MM.1S (cell line): ENCODE measurements around the gene ATXN1.

Experiments used
- DNase-seq: peaks from one replicate; pipeline ENCODE4 v3.0.0-alpha.2; 2015
- H2AFZ ChIP-seq: fragments of 300-600 bp; sonication (generic); 2 replicates; pipeline ENCODE4 v1.6.0; 2016; ENCODE audit warnings: antibody characterized with exemption, low read length
- H3F3A ChIP-seq: fragments of 300-600 bp; sonication (generic); 2 replicates; pipeline ENCODE4 v1.6.1; 2016; ENCODE audit warnings: mild to moderate bottlenecking, antibody characterized with exemption, low read length, moderate library complexity, mixed read lengths; ENCODE audit not compliant: insufficient read depth
- H3K27ac ChIP-seq: fragments of 300-600 bp; sonication (generic); 2 replicates; pipeline ENCODE4 v1.5.1; 2016; ENCODE audit warnings: mild to moderate bottlenecking, low read length
- H3K27me3 ChIP-seq: fragments of 300-600 bp; sonication (generic); replicated peaks from 2 replicates; pipeline ENCODE4 v1.6.0; 2016; ENCODE audit warnings: low read length; ENCODE audit not compliant: insufficient read depth
- H3K36me3 ChIP-seq: fragments of 300-600 bp; sonication (generic); replicated peaks from 2 replicates; pipeline ENCODE4 v1.6.1; 2016; ENCODE audit warnings: mild to moderate bottlenecking, low read length, mixed read lengths; ENCODE audit not compliant: insufficient read depth
- H3K4me1 ChIP-seq: fragments of 300-600 bp; sonication (generic); 2 replicates; pipeline ENCODE4 v1.6.1; 2016; ENCODE audit warnings: low read length, mixed read lengths
- H3K4me2 ChIP-seq: fragments of 300-600 bp; sonication (generic); 2 replicates; pipeline ENCODE4 v1.6.0; 2016; ENCODE audit warnings: low read depth, low read length
- H3K4me3 ChIP-seq: fragments of 300-600 bp; sonication (generic); 2 replicates; pipeline ENCODE4 v1.5.1; 2016; ENCODE audit warnings: low read length, mixed read lengths
- H3K79me2 ChIP-seq: fragments of 300-600 bp; sonication (generic); 2 replicates; pipeline ENCODE4 v1.6.1; 2016; ENCODE audit warnings: mixed run types, low read length, mixed read lengths
- H3K9ac ChIP-seq: fragments of 300-600 bp; sonication (generic); 2 replicates; pipeline ENCODE4 v1.6.1; 2016; ENCODE audit warnings: low read length, mixed read lengths
- H3K9me2 ChIP-seq: fragments of 300-600 bp; sonication (generic); replicated peaks from 2 replicates; pipeline ENCODE4 v1.6.1; 2016; ENCODE audit warnings: mild to moderate bottlenecking, low read length, mixed read lengths; ENCODE audit not compliant: insufficient read depth
- H3K9me3 ChIP-seq: fragments of 300-600 bp; sonication (generic); replicated peaks from 2 replicates; pipeline ENCODE4 v1.6.1; 2016; ENCODE audit warnings: mild to moderate bottlenecking, low read length, mixed read lengths; ENCODE audit not compliant: insufficient read depth
- H4K20me1 ChIP-seq: fragments of 300-600 bp; sonication (generic); 2 replicates; pipeline ENCODE4 v1.6.1; 2016; ENCODE audit warnings: mild to moderate bottlenecking, low read length, moderate library complexity, mixed read lengths; ENCODE audit not compliant: insufficient read depth
- EZH2 ChIP-seq: fragments of 300-600 bp; sonication (generic); optimal IDR thresholded peaks from 2 replicates; pipeline ENCODE3; 2017; ENCODE audit warnings: low read depth, mild to moderate bottlenecking, antibody characterized with exemption, low read length, mixed read lengths
- EZH2phosphoT487 ChIP-seq: fragments of 300-600 bp; sonication (generic); IDR thresholded peaks from 2 replicates; pipeline ENCODE4 v1.6.1; 2018; ENCODE audit warnings: antibody characterized with exemption, low read length
- TF ChIP-seq, protein P1 (sequence below): fragments of 300-600 bp; sonication (generic); IDR thresholded peaks from 2 replicates; pipeline ENCODE4 v1.5.1; 2016; ENCODE audit warnings: antibody characterized with exemption, low read length, mixed read lengths

Gene ATXN1

DNA sequence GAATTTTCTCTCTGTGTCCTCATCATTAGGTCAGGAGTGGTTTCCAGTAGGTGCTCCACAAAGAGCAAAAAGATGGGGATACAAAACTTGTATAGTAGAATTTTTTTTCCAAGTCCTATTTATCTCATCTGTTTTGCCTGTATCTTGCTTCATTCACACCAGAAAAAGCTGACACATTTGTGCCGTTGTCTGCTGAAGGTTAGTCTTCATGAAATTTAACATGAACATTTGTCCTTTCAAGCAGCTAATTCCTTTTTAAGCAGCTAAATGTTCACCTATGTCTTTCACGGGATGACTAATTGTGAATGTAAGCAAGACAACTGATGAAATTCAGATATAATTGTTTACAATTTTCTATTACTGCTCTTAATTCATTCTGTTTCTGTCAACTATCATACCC is 83.8 kb downstream of the ATXN1 start:
- H3K9me3 ChIP-seq = no peaks in the 10 kb centered on the region
- H3K27me3 ChIP-seq = no peaks in the 10 kb centered on the region
- no peaks in the 10 kb centered on the region for H3K79me2 ChIP-seq
- TF ChIP-seq, protein P1, sequence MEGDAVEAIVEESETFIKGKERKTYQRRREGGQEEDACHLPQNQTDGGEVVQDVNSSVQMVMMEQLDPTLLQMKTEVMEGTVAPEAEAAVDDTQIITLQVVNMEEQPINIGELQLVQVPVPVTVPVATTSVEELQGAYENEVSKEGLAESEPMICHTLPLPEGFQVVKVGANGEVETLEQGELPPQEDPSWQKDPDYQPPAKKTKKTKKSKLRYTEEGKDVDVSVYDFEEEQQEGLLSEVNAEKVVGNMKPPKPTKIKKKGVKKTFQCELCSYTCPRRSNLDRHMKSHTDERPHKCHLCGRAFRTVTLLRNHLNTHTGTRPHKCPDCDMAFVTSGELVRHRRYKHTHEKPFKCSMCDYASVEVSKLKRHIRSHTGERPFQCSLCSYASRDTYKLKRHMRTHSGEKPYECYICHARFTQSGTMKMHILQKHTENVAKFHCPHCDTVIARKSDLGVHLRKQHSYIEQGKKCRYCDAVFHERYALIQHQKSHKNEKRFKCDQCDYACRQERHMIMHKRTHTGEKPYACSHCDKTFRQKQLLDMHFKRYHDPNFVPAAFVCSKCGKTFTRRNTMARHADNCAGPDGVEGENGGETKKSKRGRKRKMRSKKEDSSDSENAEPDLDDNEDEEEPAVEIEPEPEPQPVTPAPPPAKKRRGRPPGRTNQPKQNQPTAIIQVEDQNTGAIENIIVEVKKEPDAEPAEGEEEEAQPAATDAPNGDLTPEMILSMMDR = no peak
- TF ChIP-seq EZH2phosphoT487 (no peak), EZH2 (no peak)
- no peak overlapping the region for H3K9ac ChIP-seq
- H3F3A ChIP-seq = 0 out of 2 replicates have a peak, but pooled peaks cover 3% of the 10 kb centered on the region
- H3K36me3 ChIP-seq = no peaks in the 10 kb centered on the region
- H3K27ac ChIP-seq = no peak overlapping the region
- H3K4me3 ChIP-seq = no peak overlapping the region
- H3K9me2 ChIP-seq = no peaks in the 10 kb centered on the region
- no peak overlapping the region for H3K4me2 ChIP-seq
- no peak for DNase-seq
- no peak overlapping the region for H2AFZ ChIP-seq
- H4K20me1 ChIP-seq = no peaks in the 10 kb centered on the region
- no peaks in the 10 kb centered on the region for H3K4me1 ChIP-seq

DNA sequence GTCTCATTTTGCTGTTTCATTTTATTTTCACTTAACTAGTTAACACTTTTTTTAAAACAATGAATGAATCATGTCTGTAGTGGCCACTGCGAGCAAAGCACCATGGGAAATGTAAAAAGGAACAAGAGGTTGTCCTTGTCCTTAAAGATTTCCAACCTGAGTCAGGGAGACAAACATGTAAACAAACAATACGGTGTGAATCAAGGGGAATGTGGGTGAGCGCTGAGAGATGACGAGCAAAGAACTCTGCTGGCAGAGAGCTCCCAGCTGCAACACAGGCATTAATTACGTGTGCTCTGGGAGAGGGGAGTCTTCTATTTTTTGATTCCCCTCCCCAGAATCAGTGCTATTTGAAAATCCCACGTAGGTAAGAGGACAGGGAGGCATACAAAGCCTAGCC is 84.3 kb downstream of the ATXN1 start:
- Histone ChIP-seq H3F3A (0 out of 2 replicates have a peak, but pooled peaks cover 3% of the 10 kb centered on the region), H3K9me3 (no peaks in the 10 kb centered on the region), H3K9ac (no peak overlapping the region), H3K4me2 (no peak overlapping the region), H4K20me1 (no peaks in the 10 kb centered on the region), H3K27ac (no peak overlapping the region), H3K4me1 (no peaks in the 10 kb centered on the region), H3K4me3 (no peak overlapping the region), H3K36me3 (no peaks in the 10 kb centered on the region), H3K79me2 (no peaks in the 10 kb centered on the region), H3K27me3 (no peaks in the 10 kb centered on the region), H3K9me2 (no peaks in the 10 kb centered on the region), H2AFZ (no peak overlapping the region)
- TF ChIP-seq, protein P1 = no peak
- TF ChIP-seq EZH2phosphoT487 (no peak), EZH2 (no peak)
- no peak for DNase-seq

DNA sequence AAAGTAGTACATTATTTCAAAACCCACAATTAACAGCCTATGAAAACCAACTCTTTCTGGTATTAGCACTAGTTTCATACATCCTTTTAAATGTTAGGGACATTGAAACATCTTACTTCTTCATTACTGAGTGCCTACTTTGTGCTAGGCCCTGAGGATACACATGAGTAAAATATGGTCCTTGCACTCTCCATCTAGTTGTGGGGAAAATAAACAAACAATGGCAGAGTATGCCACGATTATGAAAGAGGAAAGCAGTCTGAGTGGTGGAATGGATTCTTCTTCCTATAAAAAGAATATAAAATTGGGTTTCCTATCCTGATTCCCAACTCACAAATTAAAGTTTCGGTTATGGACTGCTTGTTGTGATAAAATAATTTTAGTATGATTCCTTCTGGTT is 84.9 kb downstream of the ATXN1 start:
- H3K27ac ChIP-seq = no peak overlapping the region
- no peak overlapping the region for H3K4me2 ChIP-seq
- no peaks in the 10 kb centered on the region for H3K27me3 ChIP-seq
- H3K36me3 ChIP-seq = no peaks in the 10 kb centered on the region
- DNase-seq = no peak
- H3K9me3 ChIP-seq = no peaks in the 10 kb centered on the region
- TF ChIP-seq EZH2 (no peak), EZH2phosphoT487 (no peak)
- TF ChIP-seq, protein P1 = no peak
- 0 out of 2 replicates have a peak, but pooled peaks cover 3% of the 10 kb centered on the region for H3F3A ChIP-seq
- no peaks in the 10 kb centered on the region for H4K20me1 ChIP-seq
- no peaks in the 10 kb centered on the region for H3K79me2 ChIP-seq
- H2AFZ ChIP-seq = no peak overlapping the region
- no peak overlapping the region for H3K4me3 ChIP-seq
- H3K4me1 ChIP-seq = 0 out of 2 replicates have a peak, but pooled peaks cover 1% of the 10 kb centered on the region
- no peaks in the 10 kb centered on the region for H3K9me2 ChIP-seq
- H3K9ac ChIP-seq = no peak overlapping the region
